Measurements from ENCODE around the gene RIC3.

DNA sequence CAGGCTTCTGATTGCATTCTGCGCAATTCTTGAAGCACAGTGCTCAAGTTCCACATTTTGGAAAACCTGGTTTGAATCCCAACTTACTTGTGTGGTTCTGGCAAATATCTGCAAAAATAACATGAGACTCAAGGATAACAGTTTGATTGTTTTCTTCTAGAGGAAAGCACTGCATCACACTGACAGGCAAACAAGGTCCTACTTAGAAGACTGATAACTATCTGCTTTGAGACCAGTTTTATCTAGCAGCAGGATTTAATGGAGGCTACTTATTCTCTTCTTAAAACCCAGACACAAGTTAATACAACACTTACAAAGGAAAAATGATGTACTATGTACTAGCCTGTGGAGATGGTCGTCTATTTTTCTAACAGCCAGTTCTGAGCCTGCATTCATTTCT lies 41.4 kb downstream of the RIC3 start:
- TF ChIP-seq, protein P1, sequence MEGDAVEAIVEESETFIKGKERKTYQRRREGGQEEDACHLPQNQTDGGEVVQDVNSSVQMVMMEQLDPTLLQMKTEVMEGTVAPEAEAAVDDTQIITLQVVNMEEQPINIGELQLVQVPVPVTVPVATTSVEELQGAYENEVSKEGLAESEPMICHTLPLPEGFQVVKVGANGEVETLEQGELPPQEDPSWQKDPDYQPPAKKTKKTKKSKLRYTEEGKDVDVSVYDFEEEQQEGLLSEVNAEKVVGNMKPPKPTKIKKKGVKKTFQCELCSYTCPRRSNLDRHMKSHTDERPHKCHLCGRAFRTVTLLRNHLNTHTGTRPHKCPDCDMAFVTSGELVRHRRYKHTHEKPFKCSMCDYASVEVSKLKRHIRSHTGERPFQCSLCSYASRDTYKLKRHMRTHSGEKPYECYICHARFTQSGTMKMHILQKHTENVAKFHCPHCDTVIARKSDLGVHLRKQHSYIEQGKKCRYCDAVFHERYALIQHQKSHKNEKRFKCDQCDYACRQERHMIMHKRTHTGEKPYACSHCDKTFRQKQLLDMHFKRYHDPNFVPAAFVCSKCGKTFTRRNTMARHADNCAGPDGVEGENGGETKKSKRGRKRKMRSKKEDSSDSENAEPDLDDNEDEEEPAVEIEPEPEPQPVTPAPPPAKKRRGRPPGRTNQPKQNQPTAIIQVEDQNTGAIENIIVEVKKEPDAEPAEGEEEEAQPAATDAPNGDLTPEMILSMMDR (conservative IDR thresholded peaks at IDR 0.05; ENCODE audit: low read depth, low read length): no peak
- TF ChIP-seq EZH2phosphoT487 (IDR thresholded peaks at IDR 0.05; ENCODE audit: borderline replicate concordance, low read length): no peak
